GM12801 (cell line): Measurements from ENCODE around the gene PPARGC1A.

Experiments
- TF ChIP-seq, protein P1 (sequence below): IDR thresholded peaks from one replicate; pipeline ENCODE4 v1.5.1; 2011; ENCODE audit warnings: control low read depth; ENCODE audit not compliant: insufficient read length; ENCODE audit errors: extremely low read depth

Gene PPARGC1A

DNA sequence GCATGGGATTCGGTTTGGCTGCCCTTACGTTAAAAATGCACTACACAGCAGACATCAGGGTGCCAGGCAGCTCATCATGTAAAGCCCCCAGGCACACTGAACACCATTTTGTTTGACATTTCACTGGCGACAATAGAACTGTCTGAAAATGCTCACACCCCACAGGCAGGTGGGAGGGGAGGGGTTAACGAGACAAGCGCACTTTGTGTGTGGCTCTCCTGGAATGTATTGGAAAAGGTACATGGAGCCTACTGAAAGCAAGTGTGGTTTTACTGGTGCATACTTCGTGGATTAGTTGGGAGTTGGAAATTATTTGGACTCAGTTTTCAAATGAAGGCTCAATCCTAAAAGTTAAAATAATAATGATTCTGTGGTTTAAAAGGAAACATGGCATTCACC, 31.6 kb upstream of the PPARGC1A start:
- TF ChIP-seq, protein P1, sequence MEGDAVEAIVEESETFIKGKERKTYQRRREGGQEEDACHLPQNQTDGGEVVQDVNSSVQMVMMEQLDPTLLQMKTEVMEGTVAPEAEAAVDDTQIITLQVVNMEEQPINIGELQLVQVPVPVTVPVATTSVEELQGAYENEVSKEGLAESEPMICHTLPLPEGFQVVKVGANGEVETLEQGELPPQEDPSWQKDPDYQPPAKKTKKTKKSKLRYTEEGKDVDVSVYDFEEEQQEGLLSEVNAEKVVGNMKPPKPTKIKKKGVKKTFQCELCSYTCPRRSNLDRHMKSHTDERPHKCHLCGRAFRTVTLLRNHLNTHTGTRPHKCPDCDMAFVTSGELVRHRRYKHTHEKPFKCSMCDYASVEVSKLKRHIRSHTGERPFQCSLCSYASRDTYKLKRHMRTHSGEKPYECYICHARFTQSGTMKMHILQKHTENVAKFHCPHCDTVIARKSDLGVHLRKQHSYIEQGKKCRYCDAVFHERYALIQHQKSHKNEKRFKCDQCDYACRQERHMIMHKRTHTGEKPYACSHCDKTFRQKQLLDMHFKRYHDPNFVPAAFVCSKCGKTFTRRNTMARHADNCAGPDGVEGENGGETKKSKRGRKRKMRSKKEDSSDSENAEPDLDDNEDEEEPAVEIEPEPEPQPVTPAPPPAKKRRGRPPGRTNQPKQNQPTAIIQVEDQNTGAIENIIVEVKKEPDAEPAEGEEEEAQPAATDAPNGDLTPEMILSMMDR: no peak

- TF ChIP-seq, protein P1: no peak
Measured at GRCh38 chr4:23920716-23921446, 31.0 kb upstream of the PPARGC1A start.

DNA sequence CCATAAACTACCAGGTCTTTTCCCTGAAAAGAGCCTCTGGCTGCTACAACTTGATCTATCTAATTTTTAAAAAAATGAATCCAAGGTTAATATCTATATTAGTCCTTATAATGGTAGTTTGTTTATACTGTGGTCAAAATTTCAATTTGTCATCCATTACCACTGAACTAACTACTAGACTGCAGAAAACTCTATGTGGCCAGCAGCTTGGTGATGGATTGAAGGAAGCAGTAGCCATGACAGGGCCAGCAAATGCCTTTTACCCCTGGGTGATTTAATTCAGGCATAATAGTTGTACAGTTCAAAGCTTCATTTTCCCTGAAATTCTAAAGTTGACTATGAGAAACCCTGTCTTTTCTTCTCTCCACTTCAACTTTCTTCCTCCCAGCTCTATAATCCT, 30.4 kb upstream of the PPARGC1A start:
- TF ChIP-seq, protein P1: no peak

GRCh38 chr4:23916282-23916681, 26.4 kb upstream of the PPARGC1A start:
- TF ChIP-seq, protein P1: no peak

DNA sequence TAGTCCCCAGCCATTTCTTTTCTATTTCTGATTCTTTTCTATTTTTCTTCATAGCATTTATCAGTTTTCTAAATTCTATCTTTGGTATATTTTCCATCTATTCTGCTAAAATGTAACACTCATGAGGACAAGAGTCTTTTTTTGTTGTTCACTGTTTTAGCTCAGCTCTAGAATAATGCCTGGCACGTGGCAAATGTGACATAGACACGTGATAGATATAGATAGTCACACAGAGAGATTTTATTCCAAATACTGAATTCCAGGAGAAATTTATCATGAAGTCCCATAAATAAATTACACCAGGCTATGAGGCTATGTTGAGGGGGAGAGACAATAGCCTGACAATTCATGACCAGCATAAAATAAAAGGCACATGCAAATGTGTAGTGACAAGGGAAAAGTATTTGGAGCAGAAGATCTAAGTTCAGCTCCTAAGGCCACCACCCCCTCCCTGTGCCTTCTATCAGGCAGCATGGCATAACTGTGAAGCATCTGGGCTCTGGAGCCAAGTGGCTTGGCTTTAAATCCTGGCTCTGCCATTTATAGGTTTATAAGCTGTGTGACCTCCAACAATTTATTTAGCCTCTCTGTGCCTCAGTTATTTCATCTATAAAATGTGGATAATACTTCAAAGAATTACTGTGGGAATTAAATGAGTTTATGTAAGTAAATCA, 25.7 kb upstream of the PPARGC1A start:
- TF ChIP-seq, protein P1: no peak

- TF ChIP-seq, protein P1: no peak
Measured at GRCh38 chr4:23911675-23912455, 22.0 kb upstream of the PPARGC1A start.

GRCh38 chr4:23909671-23910070, 19.8 kb upstream of the PPARGC1A start:
- TF ChIP-seq, protein P1: no peak
